Placental pericyte (primary cell): ENCODE results near the gene CYP1B1. TPM values are rescaled to one million over a fixed set of nuclear protein-coding genes. Genes with fewer than 3 reads are reported as not detected.

Experiments
- total RNA-seq: library from RNA; depleted of rRNA; stranded (reverse); fragments of >200 nt; gene quantifications from 2 replicates; pipeline ENCODE4 v1.2.3, GENCODE V29; 2012

CYP1B1 gene
- 11.5 and 70.2 TPM in 2 replicates for total RNA-seq

DNA sequence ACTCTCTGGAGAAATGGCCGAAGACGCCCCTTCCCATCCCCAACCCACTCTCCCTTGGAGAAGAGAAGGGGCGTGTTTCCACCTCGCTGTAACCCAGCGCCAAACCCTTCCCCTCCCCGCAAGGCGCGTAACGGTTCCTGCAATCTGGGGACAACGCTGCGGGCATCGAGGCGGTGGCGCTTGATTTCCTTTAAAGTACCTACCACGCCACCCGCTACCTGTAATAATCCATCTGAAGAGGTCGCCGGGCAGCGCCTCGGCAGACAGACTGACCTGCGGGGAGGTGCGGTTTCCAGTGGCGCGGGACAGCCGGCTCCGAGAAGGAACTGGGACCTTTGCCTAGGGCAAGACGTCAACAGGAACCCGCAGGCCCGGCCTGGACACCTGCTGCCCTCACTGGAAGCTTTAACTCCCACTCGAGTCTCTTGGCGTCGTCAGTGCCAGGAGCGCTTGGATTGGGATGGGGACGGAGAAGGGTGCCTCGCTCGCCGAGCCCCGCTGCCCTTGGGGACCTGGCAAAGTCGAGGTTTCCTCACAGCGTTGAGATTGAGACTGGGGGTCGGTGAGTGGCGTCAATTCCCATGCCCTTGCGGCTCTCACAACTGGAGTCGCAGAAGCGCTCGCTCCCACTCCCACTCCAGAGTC lies at the start of gene CYP1B1:
Gene CYP1B1 (minus strand): TSS at position 645 of the 645 bp plus-strand sequence. CDS start 763 bp downstream, outside the sequence.

Other genes with a start within 250 kb of the CYP1B1 start
- 6.3 and 7.0 TPM in 2 replicates for gene RMDN2, start 150.9 kb downstream of the CYP1B1 start, total RNA-seq